Liver (tissue), 9 donors: ENCODE data around the gene CSTF3. TPM values are rescaled to one million over a fixed set of nuclear protein-coding genes. Genes with fewer than 3 reads are reported as not detected.

Experiments used
- DNase-seq: peaks from one replicate; pipeline ENCODE4 v3.0.0-alpha.2; 2017; ENCODE audit warnings: low spot score
- H3K27ac ChIP-seq, 2 donors: one replicate each; pipeline ENCODE4 v1.7.0; 2013; ENCODE audit warnings: inconsistent platforms in 2 of 2, low read length in 2 of 2, control low read depth in 1 of 2, low read depth in 1 of 2, mild to moderate bottlenecking in 1 of 2
- H3K27me3 ChIP-seq, 4 donors: one replicate each; pipeline versions ENCODE4 v1.6.1 to v1.7.0; 2013; ENCODE audit warnings: low read length in 3 of 4, inconsistent platforms in 1 of 4, mild to moderate bottlenecking in 1 of 4, moderate library complexity in 1 of 4; ENCODE audit not compliant: control insufficient read depth in 4 of 4, insufficient read depth in 4 of 4
- H3K36me3 ChIP-seq, 4 donors: one replicate each; pipeline versions ENCODE4 v1.6.1 to v1.7.0; 2013; ENCODE audit warnings: low read length in 3 of 4, mild to moderate bottlenecking in 3 of 4, low read depth in 1 of 4, moderate library complexity in 1 of 4; ENCODE audit not compliant: control insufficient read depth in 4 of 4, insufficient read depth in 3 of 4
- H3K4me1 ChIP-seq, 4 donors: one replicate each; pipeline versions ENCODE4 v1.6.1 to v1.7.0; 2013; ENCODE audit warnings: low read length in 3 of 4, mild to moderate bottlenecking in 3 of 4, moderate library complexity in 1 of 4; ENCODE audit not compliant: control insufficient read depth in 4 of 4, insufficient read depth in 4 of 4
- H3K4me3 ChIP-seq, 3 donors: one replicate each; pipeline versions ENCODE4 v1.6.1 to v1.7.0; 2013; ENCODE audit warnings: low read length in 3 of 3, control low read depth in 1 of 3, low read depth in 1 of 3, mild to moderate bottlenecking in 1 of 3
- H3K9ac ChIP-seq, 2 donors: one replicate each; pipeline ENCODE4 v1.7.0; 2013; ENCODE audit warnings: low read length in 2 of 2, mild to moderate bottlenecking in 2 of 2, moderate library complexity in 2 of 2, control low read depth in 1 of 2, low read depth in 1 of 2
- H3K9me3 ChIP-seq, 4 donors: one replicate each; pipeline versions ENCODE4 v1.6.1 to v1.7.0; 2013; ENCODE audit warnings: low read length in 3 of 4; ENCODE audit not compliant: control insufficient read depth in 4 of 4
- ATF3 ChIP-seq: IDR thresholded peaks from 2 replicates; pipeline ENCODE4 v1.6.1; 2016; ENCODE audit warnings: antibody characterized with exemption
- CTCF ChIP-seq: fragments of 150-350 bp; IDR thresholded peaks from 2 replicates; pipeline ENCODE4 v1.5.1; 2017; ENCODE audit warnings: improper control_type of control experiment, low read depth, low read length; ENCODE audit not compliant: missing input control
- EGR1 ChIP-seq, 2 donors: IDR thresholded peaks; 2 replicates each; pipeline ENCODE4 v1.6.1; 2016 to 2018; ENCODE audit warnings: antibody characterized with exemption in 2 of 2, low read depth in 2 of 2
- FOXA1 ChIP-seq: IDR thresholded peaks from 2 replicates; pipeline ENCODE4 v1.6.1; 2016; ENCODE audit warnings: antibody characterized with exemption
- FOXA2 ChIP-seq: IDR thresholded peaks from 2 replicates; pipeline ENCODE4 v1.6.1; 2016; ENCODE audit warnings: antibody characterized with exemption
- GABPA ChIP-seq, 2 donors: IDR thresholded peaks in 1 of 2; conservative IDR thresholded peaks in 1 of 2; 2 replicates each; pipeline ENCODE4 v1.6.1; 2016; ENCODE audit warnings: antibody characterized with exemption in 2 of 2, mild to moderate bottlenecking in 1 of 2, moderate library complexity in 1 of 2
- HNF4A ChIP-seq, 2 donors: conservative IDR thresholded peaks; 2 replicates each; pipeline ENCODE4 v1.6.1; 2016; ENCODE audit warnings: antibody characterized with exemption in 2 of 2, mild to moderate bottlenecking in 2 of 2
- HNF4G ChIP-seq: IDR thresholded peaks from 2 replicates; pipeline ENCODE4 v1.6.1; 2016; ENCODE audit warnings: antibody characterized with exemption
- JUND ChIP-seq, 2 donors: IDR thresholded peaks; 2 replicates each; pipeline ENCODE4 v1.6.1; 2016; ENCODE audit warnings: antibody characterized with exemption in 2 of 2
- NR2F2 ChIP-seq: IDR thresholded peaks from 2 replicates; pipeline ENCODE4 v1.6.1; 2016; ENCODE audit warnings: antibody characterized with exemption
- RAD21 ChIP-seq, 2 donors: IDR thresholded peaks; 2 replicates each; pipeline ENCODE4 v1.6.1; 2016; ENCODE audit warnings: antibody characterized with exemption in 2 of 2, mild to moderate bottlenecking in 2 of 2
- RXRA ChIP-seq, 2 donors: IDR thresholded peaks; 2 replicates each; pipeline ENCODE4 v1.6.1; 2017 to 2018; ENCODE audit warnings: antibody characterized with exemption in 2 of 2, mild to moderate bottlenecking in 1 of 2
- SP1 ChIP-seq: IDR thresholded peaks from 2 replicates; pipeline ENCODE4 v1.6.1; 2018; ENCODE audit warnings: antibody characterized with exemption, mild to moderate bottlenecking
- TAF1 ChIP-seq: conservative IDR thresholded peaks from 2 replicates; pipeline ENCODE4 v1.6.1; 2016; ENCODE audit warnings: antibody characterized with exemption, mild to moderate bottlenecking
- YY1 ChIP-seq: IDR thresholded peaks from 2 replicates; pipeline ENCODE4 v1.6.1; 2016; ENCODE audit warnings: antibody characterized with exemption, mild to moderate bottlenecking
- ZBTB33 ChIP-seq: IDR thresholded peaks from 2 replicates; pipeline ENCODE4 v1.6.1; 2016; ENCODE audit warnings: antibody characterized with exemption
- WGBS: extraction: QIAGEN DNeasy Blood & Tissue Kit; methylation state at CpG from one replicate; pipeline ENCODE4 v1.1.7; 2013; 5-methylcytosine and 5-hydroxymethylcytosine counted together
- polyA plus RNA-seq, 2 donors: library from polyadenylated mRNA; stranded (reverse) in 1 of 2; unstranded in 1 of 2; fragments of 200-250 nt in 1 of 2; fragments of >200 nt in 1 of 2; fragmentation: Nextera tagmentation in 1 of 2; extraction: Ambion mirVana in 1 of 2; gene quantifications; one replicate each; pipeline versions ENCODE4 v1.2.1 to v1.2.3, GENCODE V29; 2013 to 2015
- total RNA-seq, 2 donors: library from RNA; depleted of rRNA; stranded (reverse); fragments of >200 nt; gene quantifications; one replicate each; pipeline ENCODE4 v1.2.3, GENCODE V29; 2014
- TF ChIP-seq, protein P1 (sequence below): IDR thresholded peaks from 2 replicates; pipeline ENCODE4 v1.6.1; 2016; ENCODE audit warnings: antibody characterized with exemption, mild to moderate bottlenecking
- TF ChIP-seq, protein P2 (sequence below): IDR thresholded peaks from 2 replicates; pipeline ENCODE4 v1.6.1; 2016; ENCODE audit warnings: antibody characterized with exemption
- donor health status: healthy.
- donor health status: healthy.
- donor health status: healthy.
- donor health status: healthy.
- donor health status: healthy.

Gene CSTF3
- total and polyA plus RNA-seq, 4 donors: 7.9 to 20.8 (median 12.3) TPM

GRCh38 chr11:33187998-33188722, 26.9 kb upstream of the CSTF3 start:
- Histone ChIP-seq H3K27me3 (no peaks in the 10 kb centered on the region), H3K9ac (no peak overlapping the region), H3K9me3 (no peaks in the 10 kb centered on the region), H3K4me1 (no peaks in the 10 kb centered on the region), H3K36me3 (no peaks in the 10 kb centered on the region), H3K27ac (no peak overlapping the region), H3K4me3 (no peak overlapping the region)
- TF ChIP-seq ATF3: no peak
- no peak for TF ChIP-seq YY1
- no peak for TF ChIP-seq FOXA2
- TF ChIP-seq NR2F2: no peak
- TF ChIP-seq EGR1 (IDR thresholded peaks at IDR 0.05; ENCODE audit: low read depth in 2 of 2): no peak
- TF ChIP-seq HNF4G: no peak
- no peak for TF ChIP-seq TAF1
- no peak for TF ChIP-seq HNF4A (conservative IDR thresholded peaks at IDR 0.05)
- no peak for TF ChIP-seq RXRA (IDR thresholded peaks at IDR 0.05)
- no peak for TF ChIP-seq GABPA (IDR thresholded peaks at IDR 0.05 in 1 of 2, conservative IDR thresholded peaks at IDR 0.05 in 1 of 2)
- no peak for TF ChIP-seq SP1
- TF ChIP-seq RAD21 (IDR thresholded peaks at IDR 0.05): no peak
- TF ChIP-seq JUND (IDR thresholded peaks at IDR 0.05): no peak
- TF ChIP-seq ZBTB33: no peak
- no peak for TF ChIP-seq FOXA1
- TF ChIP-seq, protein P1, sequence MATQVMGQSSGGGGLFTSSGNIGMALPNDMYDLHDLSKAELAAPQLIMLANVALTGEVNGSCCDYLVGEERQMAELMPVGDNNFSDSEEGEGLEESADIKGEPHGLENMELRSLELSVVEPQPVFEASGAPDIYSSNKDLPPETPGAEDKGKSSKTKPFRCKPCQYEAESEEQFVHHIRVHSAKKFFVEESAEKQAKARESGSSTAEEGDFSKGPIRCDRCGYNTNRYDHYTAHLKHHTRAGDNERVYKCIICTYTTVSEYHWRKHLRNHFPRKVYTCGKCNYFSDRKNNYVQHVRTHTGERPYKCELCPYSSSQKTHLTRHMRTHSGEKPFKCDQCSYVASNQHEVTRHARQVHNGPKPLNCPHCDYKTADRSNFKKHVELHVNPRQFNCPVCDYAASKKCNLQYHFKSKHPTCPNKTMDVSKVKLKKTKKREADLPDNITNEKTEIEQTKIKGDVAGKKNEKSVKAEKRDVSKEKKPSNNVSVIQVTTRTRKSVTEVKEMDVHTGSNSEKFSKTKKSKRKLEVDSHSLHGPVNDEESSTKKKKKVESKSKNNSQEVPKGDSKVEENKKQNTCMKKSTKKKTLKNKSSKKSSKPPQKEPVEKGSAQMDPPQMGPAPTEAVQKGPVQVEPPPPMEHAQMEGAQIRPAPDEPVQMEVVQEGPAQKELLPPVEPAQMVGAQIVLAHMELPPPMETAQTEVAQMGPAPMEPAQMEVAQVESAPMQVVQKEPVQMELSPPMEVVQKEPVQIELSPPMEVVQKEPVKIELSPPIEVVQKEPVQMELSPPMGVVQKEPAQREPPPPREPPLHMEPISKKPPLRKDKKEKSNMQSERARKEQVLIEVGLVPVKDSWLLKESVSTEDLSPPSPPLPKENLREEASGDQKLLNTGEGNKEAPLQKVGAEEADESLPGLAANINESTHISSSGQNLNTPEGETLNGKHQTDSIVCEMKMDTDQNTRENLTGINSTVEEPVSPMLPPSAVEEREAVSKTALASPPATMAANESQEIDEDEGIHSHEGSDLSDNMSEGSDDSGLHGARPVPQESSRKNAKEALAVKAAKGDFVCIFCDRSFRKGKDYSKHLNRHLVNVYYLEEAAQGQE: no peak
- TF ChIP-seq CTCF: no peak
- TF ChIP-seq, protein P2, sequence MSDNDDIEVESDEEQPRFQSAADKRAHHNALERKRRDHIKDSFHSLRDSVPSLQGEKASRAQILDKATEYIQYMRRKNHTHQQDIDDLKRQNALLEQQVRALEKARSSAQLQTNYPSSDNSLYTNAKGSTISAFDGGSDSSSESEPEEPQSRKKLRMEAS: no peak
- DNase-seq: no peak
- WGBS: 61% methylated on average over 8 of the region's 8 CpGs
